ENCODE results near the gene CFAP73. TPM values are rescaled to one million over a fixed set of nuclear protein-coding genes. Genes with fewer than 3 reads are reported as not detected.

Gene CFAP73
- polyA plus RNA-seq, 1 of the 3 experiments (the other 2 are of a cell fraction), result not detected

GRCh38 chr12:113191227-113191626 is 41.7 kb downstream of the CFAP73 start:
- H3K9ac ChIP-seq, result no peak overlapping the region
- no peak for TF ChIP-seq GABPA (IDR thresholded peaks at IDR 0.05; ENCODE audit: low read depth)
- TF ChIP-seq MAX (IDR thresholded peaks at IDR 0.05; ENCODE audit: low read depth), result no peak
- no peak for TF ChIP-seq PBX3 (IDR thresholded peaks at IDR 0.05)
- no peak for TF ChIP-seq YY1 (IDR thresholded peaks at IDR 0.05; ENCODE audit: low read depth)
- TF ChIP-seq TAF1 (IDR thresholded peaks at IDR 0.05; ENCODE audit: borderline replicate concordance, low read depth, low read length), result no peak
- no peak for TF ChIP-seq IRF3 (IDR thresholded peaks at IDR 0.05; ENCODE audit: low read depth, low read length)
- no peak for TF ChIP-seq JUND (IDR thresholded peaks at IDR 0.05)
- no peak for TF ChIP-seq REST (IDR thresholded peaks at IDR 0.05; ENCODE audit: low read depth, low read length)
- no peak for TF ChIP-seq NFIC (IDR thresholded peaks at IDR 0.05; ENCODE audit: borderline replicate concordance)
- TF ChIP-seq EP300 (IDR thresholded peaks at IDR 0.05; ENCODE audit: borderline replicate concordance in 1 of 2, low read depth in 1 of 2, low read length in 1 of 2), result no peak
- TF ChIP-seq USF2 (IDR thresholded peaks at IDR 0.05; ENCODE audit: borderline replicate concordance, low read depth, low read length), result no peak
- no peak for TF ChIP-seq FOXM1 (IDR thresholded peaks at IDR 0.05; ENCODE audit: low read depth)
- no peak for TF ChIP-seq ELF1 (IDR thresholded peaks at IDR 0.05)
- no peak for TF ChIP-seq USF1 (IDR thresholded peaks at IDR 0.05; ENCODE audit: borderline replicate concordance, low read depth)
- no peak for TF ChIP-seq SIN3A (IDR thresholded peaks at IDR 0.05; ENCODE audit: borderline replicate concordance, low read depth, low read length)
- TF ChIP-seq POLR2AphosphoS5 (IDR thresholded peaks at IDR 0.05; ENCODE audit: low read depth, low read length), result no peak
- TF ChIP-seq RXRA (IDR thresholded peaks at IDR 0.05; ENCODE audit: borderline replicate concordance, low read depth), result no peak
- no peak for TF ChIP-seq NRF1 (IDR thresholded peaks at IDR 0.05; ENCODE audit: low read depth, low read length)
- no peak for TF ChIP-seq CTCF (IDR thresholded peaks at IDR 0.05)
- no peak for TF ChIP-seq TEAD4 (IDR thresholded peaks at IDR 0.05; ENCODE audit: borderline replicate concordance, insufficient read depth)
- 89% methylated on average over 19 of the region's 19 CpGs for WGBS (ENCODE audit: low lambda C conversion rate)
- H3K9me3 ChIP-seq, result no peaks in the 10 kb centered on the region
- CTCF ChIA-PET, result interaction anchor here (0.6 kb wide), 1 partner anchor 30 kb away, joined by 3 read pairs; no protein-coding TSS in a partner anchor
- peaks cover 26% of the 10 kb centered on the region; the same call in 1 of the 2 replicates for H3K79me2 ChIP-seq (ENCODE audit: insufficient read depth)
- H3K4me2 ChIP-seq, result no peak overlapping the region
- no peak overlapping the region for H2AFZ ChIP-seq (ENCODE audit: low read depth)
- no peaks in the 10 kb centered on the region for H3K27me3 ChIP-seq (ENCODE audit: insufficient read depth)
- H3K9me2 ChIP-seq, result no peaks in the 10 kb centered on the region
- H3K4me1 ChIP-seq (ENCODE audit: control insufficient read depth in 1 of 2, insufficient read depth in 2 of 2, low read depth in 1 of 2, low read length in 1 of 2), result peaks cover 17 to 32% of the 10 kb centered on the region in 2 experiments; a peak in 3 of 4 replicates
- peak overlapping the region in 1 of 2 experiments; percentile 7; a peak in 1 of 4 replicates for H3K27ac ChIP-seq (ENCODE audit: low read depth in 2 of 2, low read length in 1 of 2)
- H4K20me1 ChIP-seq (ENCODE audit: insufficient read depth), result no peaks in the 10 kb centered on the region
- no peak for DNase-seq
- H3K36me3 ChIP-seq (replicated peaks in 1 of 2; ENCODE audit: control insufficient read depth in 1 of 2, insufficient read depth in 2 of 2, low read length in 1 of 2), result peaks cover 12 to 18% of the 10 kb centered on the region in 2 experiments
- peaks cover 28% of the 10 kb centered on the region for H3F3A ChIP-seq (replicated peaks; ENCODE audit: insufficient read depth)
- POLR2A ChIA-PET, result interaction anchor here (1.2 kb wide), 1 partner anchor 144 kb away, joined by 3 read pairs; the partner anchor contains the start of gene SLC8B1
- no peak overlapping the region for H3K4me3 ChIP-seq (ENCODE audit: low read depth in 2 of 2, low read length in 1 of 2)

Data from SK-N-SH (cell line).